Measurements from ENCODE around the gene CPNE4. TPM values are rescaled to one million over a fixed set of nuclear protein-coding genes. Genes with fewer than 3 reads are reported as not detected.

CPNE4 gene
- total RNA-seq, 1 experiment from 2014 or later, result 0.41 TPM

- Mint-ChIP-seq H3K9me3 (ENCODE audit: unreplicated experiment) (no peaks in the 10 kb centered on the region), H3K36me3 (ENCODE audit: insufficient read depth, unreplicated experiment) (no peaks in the 10 kb centered on the region), H3K4me1 (ENCODE audit: low read depth, unreplicated experiment) (no peaks in the 10 kb centered on the region), H3K27ac (ENCODE audit: unreplicated experiment) (no peak overlapping the region), H3K4me3 (ENCODE audit: unreplicated experiment) (no peak overlapping the region), H3K27me3 (ENCODE audit: insufficient read depth, unreplicated experiment) (peaks cover 9% of the 10 kb centered on the region)
- no peak overlapping the region for H3K4me3 ChIP-seq (ENCODE audit: low read depth, low read length)
- no peaks in the 10 kb centered on the region for H3K27me3 ChIP-seq (replicated peaks; ENCODE audit: control insufficient read depth, insufficient read depth, low read length)
- no peak for DNase-seq
- H3K4me1 ChIP-seq, result no peaks in the 10 kb centered on the region
- H3K9me3 ChIP-seq, result no peaks in the 10 kb centered on the region
- no TSS peak for BruUV-seq (replicated peaks)
- ChIA-PET POLR2A (no interaction called here), CTCF (no interaction called here)
- intact Hi-C loops (cut with micrococcal nuclease; ENCODE audit: unreplicated experiment), result no loop called here
- TF ChIP-seq CTCF (IDR thresholded peaks at IDR 0.05; ENCODE audit: insufficient read depth in 1 of 2, low read depth in 1 of 2, low read length in 1 of 2, severe bottlenecking in 1 of 2, unreplicated experiment in 1 of 2), result no peak
- H3K36me3 ChIP-seq (ENCODE audit: control insufficient read depth, insufficient read depth, low read length), result no peaks in the 10 kb centered on the region
Measured at GRCh38 chr3:131925571-131925970, 109.2 kb downstream of the CPNE4 start.

- H3K4me1 ChIP-seq, result no peaks in the 10 kb centered on the region
- Mint-ChIP-seq H3K27ac (ENCODE audit: unreplicated experiment) (no peak overlapping the region), H3K4me1 (ENCODE audit: low read depth, unreplicated experiment) (no peaks in the 10 kb centered on the region), H3K9me3 (ENCODE audit: unreplicated experiment) (no peaks in the 10 kb centered on the region), H3K36me3 (ENCODE audit: insufficient read depth, unreplicated experiment) (no peaks in the 10 kb centered on the region), H3K27me3 (ENCODE audit: insufficient read depth, unreplicated experiment) (peaks cover 7% of the 10 kb centered on the region), H3K4me3 (ENCODE audit: unreplicated experiment) (no peak overlapping the region)
- H3K4me3 ChIP-seq (ENCODE audit: low read depth, low read length), result no peak overlapping the region
- no peaks in the 10 kb centered on the region for H3K36me3 ChIP-seq (ENCODE audit: control insufficient read depth, insufficient read depth, low read length)
- ChIA-PET CTCF (no interaction called here), POLR2A (no interaction called here)
- H3K9me3 ChIP-seq, result no peaks in the 10 kb centered on the region
- BruUV-seq (replicated peaks), result no TSS peak
- no peak for TF ChIP-seq CTCF (IDR thresholded peaks at IDR 0.05; ENCODE audit: insufficient read depth in 1 of 2, low read depth in 1 of 2, low read length in 1 of 2, severe bottlenecking in 1 of 2, unreplicated experiment in 1 of 2)
- DNase-seq, result no peak
- H3K27me3 ChIP-seq (replicated peaks; ENCODE audit: control insufficient read depth, insufficient read depth, low read length), result no peaks in the 10 kb centered on the region
- intact Hi-C loops (cut with micrococcal nuclease; ENCODE audit: unreplicated experiment), result no loop called here
Measured at GRCh38 chr3:131922356-131922755, 112.5 kb downstream of the CPNE4 start.

DNA sequence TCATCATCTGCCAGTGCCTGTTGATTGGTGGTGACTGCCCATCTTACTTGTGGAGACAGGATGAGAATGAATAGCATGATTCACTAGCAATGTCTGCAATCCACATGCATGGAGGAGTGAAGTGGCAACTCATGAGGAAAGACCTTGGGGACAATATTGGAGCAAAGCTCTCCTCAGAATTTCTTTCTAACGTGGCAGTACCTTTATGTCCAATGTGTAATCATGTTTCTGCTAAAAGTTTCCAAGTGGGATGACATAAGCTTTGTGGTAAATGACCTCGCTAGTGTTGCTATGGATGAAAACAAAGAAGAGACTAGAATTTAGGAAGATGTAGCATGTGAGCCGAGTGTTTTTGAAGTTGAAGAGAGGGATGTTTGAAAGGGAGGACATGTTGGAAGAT is 117.8 kb downstream of the CPNE4 start:
- no peaks in the 10 kb centered on the region for H3K9me3 Mint-ChIP-seq (ENCODE audit: unreplicated experiment)
- H3K27me3 ChIP-seq (replicated peaks; ENCODE audit: control insufficient read depth, insufficient read depth, low read length), result no peaks in the 10 kb centered on the region
- ChIA-PET CTCF (no interaction called here), POLR2A (no interaction called here)
- H3K36me3 ChIP-seq (ENCODE audit: control insufficient read depth, insufficient read depth, low read length), result no peaks in the 10 kb centered on the region
- no peaks in the 10 kb centered on the region for H3K36me3 Mint-ChIP-seq (ENCODE audit: insufficient read depth, unreplicated experiment)
- H3K4me3 ChIP-seq (ENCODE audit: low read depth, low read length), result no peak overlapping the region
- no peak for DNase-seq
- H3K9me3 ChIP-seq, result no peaks in the 10 kb centered on the region
- no peak overlapping the region for H3K27ac Mint-ChIP-seq (ENCODE audit: unreplicated experiment)
- H3K4me1 Mint-ChIP-seq (ENCODE audit: low read depth, unreplicated experiment), result no peaks in the 10 kb centered on the region
- no TSS peak for BruUV-seq (replicated peaks)
- no peaks in the 10 kb centered on the region for H3K4me1 ChIP-seq
- intact Hi-C loops (cut with micrococcal nuclease; ENCODE audit: unreplicated experiment), result no loop called here
- H3K4me3 Mint-ChIP-seq (ENCODE audit: unreplicated experiment), result no peak overlapping the region
- TF ChIP-seq CTCF (IDR thresholded peaks at IDR 0.05; ENCODE audit: insufficient read depth in 1 of 2, low read depth in 1 of 2, low read length in 1 of 2, severe bottlenecking in 1 of 2, unreplicated experiment in 1 of 2), result no peak
- peaks cover 2% of the 10 kb centered on the region for H3K27me3 Mint-ChIP-seq (ENCODE audit: insufficient read depth, unreplicated experiment)
